Posterior cingulate gyrus (tissue), 11 donors: ENCODE data around the gene PHF8.

ENCODE experiments used
- DNase-seq, 10 donors: peaks; one replicate each; pipeline versions ENCODE4 v3.0.0 to v3.0.0-alpha.2; 2020 to 2021; ENCODE audit warnings: mixed read lengths in 3 of 10
- intact Hi-C: fragments of 100-400 bp; cut with DNase I; formaldehyde crosslinking; loops from one replicate; pipeline ENCODE4 v1.15.1; 2023

The PHF8 gene

DNA sequence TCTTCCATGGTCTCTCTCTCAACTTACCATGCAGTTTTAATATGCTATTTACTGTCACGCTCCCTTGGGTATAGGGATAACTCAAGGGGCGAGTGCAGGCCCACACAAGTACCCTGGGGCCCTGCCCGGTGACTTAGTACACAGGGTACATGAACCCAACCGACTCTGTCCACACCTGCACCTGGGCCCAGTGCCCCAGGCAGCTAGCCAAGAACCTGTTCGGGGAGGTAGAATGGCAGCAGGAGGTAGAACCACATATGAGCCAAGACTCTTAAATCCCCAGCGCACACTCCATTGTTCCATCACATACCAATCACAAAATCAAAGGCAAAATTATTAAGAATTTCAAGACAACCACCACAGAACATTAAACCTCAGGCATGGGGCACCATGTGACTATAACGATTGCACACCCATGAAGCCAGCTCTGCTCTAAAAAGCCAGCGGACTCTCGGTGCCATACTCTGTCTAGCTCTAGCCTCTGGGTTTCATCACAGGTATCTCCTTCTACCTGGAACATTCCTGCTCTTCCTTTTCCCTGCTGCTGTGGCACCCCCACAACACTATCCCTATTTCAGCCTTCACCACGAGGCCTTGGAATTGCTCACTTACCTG lies 14.6 kb downstream of the PHF8 start:
- intact Hi-C loops, result no loop called here
- no peak for DNase-seq

- intact Hi-C loops, result no loop called here
- no peak for DNase-seq
Measured at GRCh38 chrX:54024350-54024749, 19.9 kb downstream of the PHF8 start.

GRCh38 chrX:54012830-54013500 lies 31.3 kb downstream of the PHF8 start:
- no peak for DNase-seq
- intact Hi-C loops, result no loop called here

GRCh38 chrX:54007682-54008081 lies 36.6 kb downstream of the PHF8 start:
- intact Hi-C loops, result no loop called here
- no peak for DNase-seq

GRCh38 chrX:53997724-53998123 lies 46.5 kb downstream of the PHF8 start:
- DNase-seq, result no peak
- intact Hi-C loops, result no loop called here

DNA sequence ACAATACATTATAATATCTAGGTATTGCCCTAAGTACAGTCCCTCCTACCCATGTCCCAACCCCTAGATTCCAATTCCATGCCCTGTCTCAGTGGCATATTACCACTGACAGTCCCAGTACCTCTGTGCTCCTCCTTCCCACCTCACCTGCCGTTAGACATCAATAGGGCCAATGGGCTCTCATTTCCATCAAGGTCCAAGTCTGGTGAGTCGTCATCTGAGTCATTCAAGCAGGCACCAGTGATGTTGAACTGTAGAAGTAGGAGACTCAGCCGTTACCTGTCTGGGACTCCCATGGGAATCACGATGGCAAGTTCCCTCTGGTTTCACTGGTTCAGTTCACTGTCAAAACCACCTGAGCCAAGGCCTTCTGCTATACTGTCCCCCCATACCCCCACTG lies 51.7 kb downstream of the PHF8 start:
- intact Hi-C loops, result no loop called here
- DNase-seq, result no peak

GRCh38 chrX:53990171-53990570 lies 54.1 kb downstream of the PHF8 start:
- no peak for DNase-seq
- intact Hi-C loops, result no loop called here

GRCh38 chrX:53984895-53985294 lies 59.4 kb downstream of the PHF8 start:
- intact Hi-C loops, result no loop called here
- DNase-seq, result no peak

DNA sequence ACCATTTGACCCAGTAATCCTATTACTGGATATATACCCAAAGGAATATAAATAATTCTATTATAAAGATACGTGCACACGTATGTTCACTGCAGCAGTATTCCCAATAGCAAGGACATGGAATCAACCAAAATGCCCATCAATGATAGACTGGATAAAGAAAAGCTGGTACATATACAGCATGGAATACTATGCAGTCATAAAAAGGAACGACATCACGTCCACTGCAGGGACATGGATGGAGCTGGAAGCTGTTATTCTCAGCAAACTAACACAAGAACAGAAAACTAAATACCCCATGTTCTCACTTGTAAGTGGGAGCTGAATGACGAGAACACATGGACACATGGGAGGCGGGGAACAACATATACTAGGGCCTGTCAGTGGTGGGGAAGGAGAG lies 69.7 kb downstream of the PHF8 start:
- no peak for DNase-seq
- intact Hi-C loops, result no loop called here

DNA sequence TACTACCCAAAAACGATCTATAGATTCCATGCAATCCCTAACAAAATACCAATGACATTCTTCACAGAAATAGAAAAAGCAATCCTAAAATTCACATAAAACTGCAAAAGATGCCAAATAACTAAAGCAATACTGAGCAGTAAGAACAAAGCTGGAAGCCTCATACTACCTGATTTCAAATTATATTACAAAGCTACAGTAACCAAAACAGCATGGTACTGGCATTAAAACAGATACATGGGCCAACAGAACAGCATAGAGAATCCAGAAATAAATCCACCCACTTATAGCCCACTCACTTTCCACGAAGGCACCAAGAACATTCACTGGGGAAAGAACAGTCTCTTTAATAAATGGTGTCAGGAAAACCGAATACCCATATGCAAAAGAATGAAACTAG lies 74.7 kb downstream of the PHF8 start:
- no peak for DNase-seq
- intact Hi-C loops, result no loop called here

DNA sequence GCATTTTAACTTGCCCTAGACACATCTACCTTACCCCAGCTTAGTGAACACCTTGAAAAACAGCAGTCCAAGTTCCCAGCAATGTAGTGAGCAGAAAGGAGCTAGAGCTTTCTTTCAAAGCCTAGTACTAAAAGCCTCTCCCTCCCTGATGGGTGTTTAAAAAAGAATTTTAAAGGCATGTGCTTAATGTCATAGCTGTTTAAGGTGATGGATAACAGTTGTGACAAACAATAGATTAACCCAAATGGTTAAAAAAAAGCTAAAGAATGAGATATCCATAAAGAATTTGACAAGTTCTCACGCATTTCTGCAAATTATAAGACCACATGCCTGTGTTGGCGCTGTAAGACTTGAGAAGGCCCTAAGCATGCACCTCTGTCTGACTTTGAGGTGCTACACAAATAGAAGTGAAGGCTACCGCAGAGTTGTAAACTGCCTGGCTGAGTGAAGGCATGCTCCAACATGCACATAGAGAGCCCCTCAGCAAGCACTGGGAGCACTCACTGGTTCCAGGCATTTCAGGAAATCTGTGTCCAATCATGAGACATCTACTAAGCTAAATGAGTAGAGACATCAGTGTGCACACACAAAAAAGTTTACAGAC lies 94.0 kb downstream of the PHF8 start:
- DNase-seq, result no peak
- intact Hi-C loops, result no loop called here

GRCh38 chrX:53940180-53940579 lies 104.1 kb downstream of the PHF8 start:
- intact Hi-C loops, result no loop called here
- DNase-seq, result no peak

DNA sequence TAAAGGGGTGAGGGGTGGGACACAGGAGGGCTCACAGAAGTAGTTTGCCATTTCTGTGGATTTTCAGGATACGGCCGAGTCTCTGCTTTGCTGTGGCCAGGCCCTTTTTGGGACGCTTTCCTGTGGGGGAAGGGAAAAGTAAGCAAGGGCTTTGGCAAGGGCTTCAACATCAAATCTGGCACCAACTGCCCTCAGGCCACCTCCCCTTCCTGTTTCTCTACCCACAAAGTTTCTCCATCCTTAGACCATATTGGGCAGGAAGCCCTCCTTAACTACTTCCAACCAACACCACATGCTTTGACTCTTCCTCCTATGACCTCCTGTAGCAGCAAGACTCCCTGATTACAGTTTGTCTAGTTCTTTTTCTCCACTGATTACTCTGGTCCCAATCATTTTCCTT lies 105.1 kb downstream of the PHF8 start:
- intact Hi-C loops, result no loop called here
- DNase-seq, result no peak

GRCh38 chrX:53930515-53931380 lies 113.5 kb downstream of the PHF8 start:
- intact Hi-C loops, result no loop called here

DNA sequence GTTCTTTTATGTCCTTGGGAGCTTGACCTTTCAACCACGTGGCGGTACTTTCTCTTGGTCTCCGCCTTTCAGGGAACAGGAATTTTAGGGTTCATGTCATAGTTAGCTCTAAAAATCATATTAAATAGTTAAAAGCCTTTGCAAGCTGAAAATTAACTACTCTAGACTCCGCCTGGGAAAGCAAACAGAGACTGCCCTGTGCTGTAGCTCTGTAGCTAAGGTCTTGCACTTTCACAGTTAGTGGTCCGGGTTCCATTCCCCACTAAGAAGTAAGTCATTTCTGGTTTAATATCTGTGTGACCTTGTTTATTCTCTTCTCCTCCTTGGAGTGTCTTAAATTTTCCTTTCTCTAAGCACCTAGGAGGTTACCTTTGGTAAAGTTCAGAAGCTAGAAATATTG lies 118.2 kb downstream of the PHF8 start:
- no peak for DNase-seq
- intact Hi-C loops, result no loop called here

More at GRCh38 chrX:53930515-53931380, 113.5 kb downstream of the PHF8 start:
- no peak for DNase-seq

DNA sequence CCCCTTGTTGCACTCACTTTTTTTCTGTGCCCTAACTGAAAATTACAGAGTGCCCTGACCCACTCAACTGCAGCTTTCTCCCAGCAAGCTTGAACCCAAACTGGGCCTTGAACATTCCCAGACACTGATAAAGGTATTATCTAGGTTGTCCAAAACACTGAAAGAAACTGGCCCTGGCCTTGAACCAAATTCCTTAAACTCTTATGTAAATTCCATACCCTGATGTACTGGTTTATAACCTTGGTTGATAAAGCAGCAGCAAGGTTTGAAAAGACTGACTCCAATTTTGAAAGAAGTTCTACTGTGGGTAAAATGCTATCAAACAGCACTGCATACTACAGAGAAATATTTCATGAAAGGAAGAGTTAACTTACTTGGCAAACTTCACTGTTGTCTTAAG lies 125.6 kb downstream of the PHF8 start:
- intact Hi-C loops, result no loop called here
- no peak for DNase-seq

DNA sequence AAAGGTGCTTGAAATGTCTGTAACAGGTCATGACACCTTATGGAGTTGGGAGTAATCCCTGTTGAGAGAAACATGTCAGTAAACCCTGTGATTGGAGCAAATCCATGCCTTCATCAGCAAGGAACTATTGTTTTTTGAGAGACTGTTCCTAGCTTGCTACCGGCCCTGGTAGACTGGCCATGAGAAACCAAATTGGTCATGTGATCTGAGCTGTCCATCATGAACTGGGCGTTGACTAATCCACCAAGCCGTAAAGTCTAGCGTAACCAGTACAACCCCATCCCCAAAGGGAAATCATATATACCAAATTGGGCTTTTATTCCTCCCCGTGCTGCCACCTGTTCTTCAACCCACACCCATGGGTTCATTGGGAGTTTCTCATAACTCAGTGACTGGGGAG lies 143.7 kb downstream of the PHF8 start:
- DNase-seq, result no peak
- intact Hi-C loops, result no loop called here

DNA sequence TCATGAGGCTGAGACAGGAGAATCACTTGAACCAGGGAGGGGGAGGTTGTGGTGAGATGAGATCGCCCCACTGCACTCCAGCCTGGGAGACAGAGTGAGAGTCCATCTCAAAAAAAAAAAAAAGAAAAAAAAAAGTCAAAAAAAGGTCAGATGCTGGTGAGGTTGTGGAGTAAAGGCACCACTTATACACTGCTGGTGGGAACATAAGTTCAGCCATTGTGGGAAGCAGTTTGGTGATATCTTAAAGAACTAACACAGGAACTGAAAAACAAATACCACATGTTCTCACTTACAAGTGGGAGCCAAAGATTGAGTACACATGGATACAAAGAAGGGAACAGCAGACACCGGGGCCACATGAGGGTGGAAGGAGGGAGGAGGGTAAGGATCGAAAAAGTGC lies 149.0 kb downstream of the PHF8 start:
- DNase-seq, result no peak
- intact Hi-C loops, result no loop called here
